ENCODE measurements around the gene TMEM141.
"Not testable (repeated sequence)": the region's sequence is repeated elsewhere in the genome, so short reads cannot be mapped to it uniquely, and the experiment has no call there.

Gene TMEM141

GRCh38 chr9:136748201-136748600 lies 42.9 kb upstream of the TMEM141 start, which contains the start of gene LCN6:
Gene LCN6 (minus strand): TSS chr9:136748525. CDS start chr9:136748483, 42 bp downstream.
- Histone ChIP-seq H3K36me3 (ENCODE audit: control insufficient read depth, insufficient read depth, low read length) (no peaks in the 10 kb centered on the region), H3K4me3 (ENCODE audit: low read depth, low read length) (no peak within 1 kb of the TSS), H3K27ac (ENCODE audit: low read depth, low read length) (no peak within 1 kb of the TSS), H3K9me3 (ENCODE audit: control insufficient read depth, insufficient read depth, low read length) (no peaks in the 10 kb centered on the region; the same call in 1 of the 2 replicates), H3K9ac (ENCODE audit: low read depth, low read length) (no peak within 1 kb of the TSS), H3K4me1 (ENCODE audit: control insufficient read depth, insufficient read depth, low read length) (no peaks in the 10 kb centered on the region), H3K27me3 (ENCODE audit: control insufficient read depth, insufficient read depth, low read length) (no peaks in the 10 kb centered on the region)

- no peaks in the 10 kb centered on the region for H3K4me1 ChIP-seq (ENCODE audit: control insufficient read depth, insufficient read depth, low read length)
- no peak overlapping the region for H3K9ac ChIP-seq (ENCODE audit: low read depth, low read length)
- H3K36me3 ChIP-seq (ENCODE audit: control insufficient read depth, insufficient read depth, low read length) = no peaks in the 10 kb centered on the region
- H3K9me3 ChIP-seq (ENCODE audit: control insufficient read depth, insufficient read depth, low read length) = no peaks in the 10 kb centered on the region; the same call in 1 of the 2 replicates
- no peak overlapping the region for H3K27ac ChIP-seq (ENCODE audit: low read depth, low read length)
- no peak overlapping the region for H3K4me3 ChIP-seq (ENCODE audit: low read depth, low read length)
- H3K27me3 ChIP-seq (ENCODE audit: control insufficient read depth, insufficient read depth, low read length) = no peaks in the 10 kb centered on the region
Observed at GRCh38 chr9:136748666-136749611, 42.2 kb upstream of the TMEM141 start.

- H3K4me3 ChIP-seq (ENCODE audit: low read depth, low read length) = no peak overlapping the region
- no peaks in the 10 kb centered on the region for H3K4me1 ChIP-seq (ENCODE audit: control insufficient read depth, insufficient read depth, low read length)
- no peaks in the 10 kb centered on the region for H3K36me3 ChIP-seq (ENCODE audit: control insufficient read depth, insufficient read depth, low read length)
- H3K27me3 ChIP-seq (ENCODE audit: control insufficient read depth, insufficient read depth, low read length) = no peaks in the 10 kb centered on the region
- no peak overlapping the region for H3K27ac ChIP-seq (ENCODE audit: low read depth, low read length)
- no peak overlapping the region for H3K9ac ChIP-seq (ENCODE audit: low read depth, low read length)
- no peaks in the 10 kb centered on the region; the same call in 1 of the 2 replicates for H3K9me3 ChIP-seq (ENCODE audit: control insufficient read depth, insufficient read depth, low read length)
Observed at GRCh38 chr9:136750526-136750925, 40.6 kb upstream of the TMEM141 start.

DNA sequence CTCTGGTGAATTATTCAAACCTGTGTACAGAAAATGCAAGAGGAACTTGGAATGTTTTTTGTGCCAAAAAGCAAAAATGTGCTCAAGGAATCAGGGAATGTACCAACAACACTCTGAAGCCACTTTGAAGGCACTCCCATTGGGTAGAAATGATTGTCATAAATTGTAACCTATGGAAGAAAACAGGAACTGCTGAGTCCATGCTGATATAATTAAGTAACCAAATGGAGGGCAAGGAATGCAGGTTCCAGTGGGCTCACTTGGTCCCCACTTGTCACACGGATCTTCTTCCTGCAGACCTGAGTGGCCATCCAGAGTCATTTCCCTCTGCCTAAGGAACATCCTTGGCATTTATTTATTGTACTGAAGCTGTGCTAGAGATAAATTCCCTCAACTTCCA lies 39.9 kb upstream of the TMEM141 start:
- H3K9ac ChIP-seq (ENCODE audit: low read depth, low read length) = no peak overlapping the region
- no peaks in the 10 kb centered on the region; the same call in 1 of the 2 replicates for H3K9me3 ChIP-seq (ENCODE audit: control insufficient read depth, insufficient read depth, low read length)
- no peak overlapping the region for H3K4me3 ChIP-seq (ENCODE audit: low read depth, low read length)
- H3K36me3 ChIP-seq (ENCODE audit: control insufficient read depth, insufficient read depth, low read length) = no peaks in the 10 kb centered on the region
- H3K27ac ChIP-seq (ENCODE audit: low read depth, low read length) = no peak overlapping the region
- H3K27me3 ChIP-seq (ENCODE audit: control insufficient read depth, insufficient read depth, low read length) = no peaks in the 10 kb centered on the region
- no peaks in the 10 kb centered on the region for H3K4me1 ChIP-seq (ENCODE audit: control insufficient read depth, insufficient read depth, low read length)

DNA sequence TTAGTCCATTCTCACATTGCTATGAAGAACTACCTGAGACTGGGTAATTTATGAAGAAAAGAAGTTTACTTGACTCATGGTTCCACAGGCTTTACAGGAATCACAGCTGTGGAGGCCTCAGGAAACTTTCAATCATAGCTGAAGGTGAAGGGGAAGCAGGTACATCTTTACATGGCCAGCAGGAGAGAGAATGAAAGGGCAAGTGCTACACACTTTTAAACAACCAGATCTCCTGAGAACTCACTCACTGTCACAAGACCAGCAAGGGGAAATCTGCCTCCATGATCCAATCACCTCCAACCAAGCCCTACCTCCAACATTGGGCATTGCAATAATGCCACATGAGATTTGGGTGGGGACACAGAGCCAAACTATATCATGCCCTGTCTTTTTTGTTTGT lies 39.3 kb upstream of the TMEM141 start:
- Histone ChIP-seq H3K9me3 (ENCODE audit: control insufficient read depth, insufficient read depth, low read length) (no peaks in the 10 kb centered on the region; the same call in 1 of the 2 replicates), H3K27me3 (ENCODE audit: control insufficient read depth, insufficient read depth, low read length) (no peaks in the 10 kb centered on the region), H3K27ac (ENCODE audit: low read depth, low read length) (no peak overlapping the region), H3K36me3 (ENCODE audit: control insufficient read depth, insufficient read depth, low read length) (no peaks in the 10 kb centered on the region), H3K4me3 (ENCODE audit: low read depth, low read length) (no peak overlapping the region), H3K9ac (ENCODE audit: low read depth, low read length) (no peak overlapping the region), H3K4me1 (ENCODE audit: control insufficient read depth, insufficient read depth, low read length) (no peaks in the 10 kb centered on the region)

DNA sequence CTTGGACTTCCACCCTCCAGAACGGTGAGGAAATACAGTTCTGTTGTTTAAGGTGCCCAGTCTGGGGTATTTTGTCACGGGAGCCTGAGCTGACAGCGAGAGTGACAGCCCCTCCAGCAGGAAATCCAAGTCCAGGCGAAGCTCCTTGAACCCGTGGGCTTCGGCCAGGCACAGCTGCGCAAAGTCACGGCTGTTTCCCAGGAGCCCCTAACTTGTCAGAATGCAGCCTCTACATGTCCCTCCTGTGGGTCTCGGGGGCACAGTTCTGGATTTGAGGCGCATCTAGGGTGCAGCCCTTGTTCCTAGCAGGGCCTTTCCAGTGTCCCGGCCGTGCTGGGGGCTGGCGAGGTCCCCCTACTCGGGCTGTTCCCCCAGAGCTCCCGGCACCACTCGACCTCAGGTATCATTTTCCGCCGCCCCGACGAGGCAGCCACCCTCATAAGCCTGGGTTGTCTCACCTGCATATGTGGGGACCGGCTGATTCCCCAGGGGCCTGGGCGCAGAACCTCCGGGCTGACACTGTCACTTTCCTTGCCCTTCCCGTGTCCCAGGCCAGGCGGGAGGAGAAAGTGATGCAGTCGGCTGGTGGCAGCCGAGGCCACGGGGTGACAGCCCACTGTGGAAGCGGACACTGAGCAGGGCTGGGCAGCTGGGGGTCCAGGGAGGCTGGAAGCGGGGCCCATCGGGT lies 37.6 kb upstream of the TMEM141 start:
- Histone ChIP-seq H3K27me3 (ENCODE audit: control insufficient read depth, insufficient read depth, low read length) (no peaks in the 10 kb centered on the region), H3K9me3 (ENCODE audit: control insufficient read depth, insufficient read depth, low read length) (no peaks in the 10 kb centered on the region; the same call in 1 of the 2 replicates), H3K36me3 (ENCODE audit: control insufficient read depth, insufficient read depth, low read length) (no peaks in the 10 kb centered on the region), H3K4me1 (ENCODE audit: control insufficient read depth, insufficient read depth, low read length) (no peaks in the 10 kb centered on the region), H3K9ac (ENCODE audit: low read depth, low read length) (no peak overlapping the region), H3K27ac (ENCODE audit: low read depth, low read length) (no peak overlapping the region), H3K4me3 (ENCODE audit: low read depth, low read length) (no peak overlapping the region)

GRCh38 chr9:136754059-136754572 lies 37.0 kb upstream of the TMEM141 start:
- Histone ChIP-seq H3K27me3 (ENCODE audit: control insufficient read depth, insufficient read depth, low read length) (no peaks in the 10 kb centered on the region), H3K9ac (ENCODE audit: low read depth, low read length) (no peak overlapping the region), H3K9me3 (ENCODE audit: control insufficient read depth, insufficient read depth, low read length) (no peaks in the 10 kb centered on the region; the same call in 1 of the 2 replicates), H3K36me3 (ENCODE audit: control insufficient read depth, insufficient read depth, low read length) (no peaks in the 10 kb centered on the region), H3K4me3 (ENCODE audit: low read depth, low read length) (no peak overlapping the region), H3K4me1 (ENCODE audit: control insufficient read depth, insufficient read depth, low read length) (no peaks in the 10 kb centered on the region), H3K27ac (ENCODE audit: low read depth, low read length) (no peak overlapping the region)

GRCh38 chr9:136754626-136755301 lies 36.4 kb upstream of the TMEM141 start:
- no peak overlapping the region for H3K9ac ChIP-seq (ENCODE audit: low read depth, low read length)
- H3K4me3 ChIP-seq (ENCODE audit: low read depth, low read length) = no peak overlapping the region
- no peaks in the 10 kb centered on the region for H3K36me3 ChIP-seq (ENCODE audit: control insufficient read depth, insufficient read depth, low read length)
- H3K27ac ChIP-seq (ENCODE audit: low read depth, low read length) = no peak overlapping the region
- no peaks in the 10 kb centered on the region for H3K4me1 ChIP-seq (ENCODE audit: control insufficient read depth, insufficient read depth, low read length)
- H3K9me3 ChIP-seq (ENCODE audit: control insufficient read depth, insufficient read depth, low read length) = no peaks in the 10 kb centered on the region; the same call in 1 of the 2 replicates
- no peaks in the 10 kb centered on the region for H3K27me3 ChIP-seq (ENCODE audit: control insufficient read depth, insufficient read depth, low read length)

- H3K9ac ChIP-seq (ENCODE audit: low read depth, low read length); H3K36me3 ChIP-seq (ENCODE audit: control insufficient read depth, insufficient read depth, low read length); H3K27ac ChIP-seq (ENCODE audit: low read depth, low read length); H3K9me3 ChIP-seq (ENCODE audit: control insufficient read depth, insufficient read depth, low read length); H3K4me3 ChIP-seq (ENCODE audit: low read depth, low read length); H3K27me3 ChIP-seq (ENCODE audit: control insufficient read depth, insufficient read depth, low read length); H3K4me1 ChIP-seq (ENCODE audit: control insufficient read depth, insufficient read depth, low read length): not testable (repeated sequence)
Observed at GRCh38 chr9:136755302-136756133, 35.6 kb upstream of the TMEM141 start.

DNA sequence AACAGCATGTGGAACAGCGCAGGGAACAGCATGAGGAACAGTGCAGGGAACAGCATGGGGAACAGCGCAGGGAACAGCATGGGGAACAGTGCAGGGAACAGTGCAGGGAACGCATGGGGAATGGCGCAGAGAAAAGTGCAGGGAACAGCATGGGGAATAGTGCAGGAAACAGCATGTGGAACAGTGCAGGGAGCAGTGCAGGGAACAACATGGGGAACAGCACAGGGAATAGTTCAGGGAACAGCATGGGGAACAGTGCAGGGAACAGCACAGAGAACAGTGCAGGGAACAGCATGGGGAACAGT lies 35.1 kb upstream of the TMEM141 start:
- H3K36me3 ChIP-seq (ENCODE audit: control insufficient read depth, insufficient read depth, low read length) = no peaks in the 10 kb centered on the region
- H3K9me3 ChIP-seq (ENCODE audit: control insufficient read depth, insufficient read depth, low read length) = no peaks in the 10 kb centered on the region; the same call in 1 of the 2 replicates
- H3K4me1 ChIP-seq (ENCODE audit: control insufficient read depth, insufficient read depth, low read length) = no peaks in the 10 kb centered on the region
- no peak overlapping the region for H3K4me3 ChIP-seq (ENCODE audit: low read depth, low read length)
- no peak overlapping the region for H3K27ac ChIP-seq (ENCODE audit: low read depth, low read length)
- H3K27me3 ChIP-seq (ENCODE audit: control insufficient read depth, insufficient read depth, low read length) = no peaks in the 10 kb centered on the region
- no peak overlapping the region for H3K9ac ChIP-seq (ENCODE audit: low read depth, low read length)

Measured in HUES48 (cell line).